IPS-NIHi7 (cell line): Measurements from ENCODE around the gene KIF11.
"Not testable (repeated sequence)": the region's sequence is repeated elsewhere in the genome, so short reads cannot be mapped to it uniquely, and the experiment has no call there.

Experiments
- DNase-seq: peaks from one replicate; pipeline ENCODE4 v3.0.0; 2012; ENCODE audit warnings: mixed read lengths; ENCODE audit errors: extremely low spot score

Gene KIF11

DNA sequence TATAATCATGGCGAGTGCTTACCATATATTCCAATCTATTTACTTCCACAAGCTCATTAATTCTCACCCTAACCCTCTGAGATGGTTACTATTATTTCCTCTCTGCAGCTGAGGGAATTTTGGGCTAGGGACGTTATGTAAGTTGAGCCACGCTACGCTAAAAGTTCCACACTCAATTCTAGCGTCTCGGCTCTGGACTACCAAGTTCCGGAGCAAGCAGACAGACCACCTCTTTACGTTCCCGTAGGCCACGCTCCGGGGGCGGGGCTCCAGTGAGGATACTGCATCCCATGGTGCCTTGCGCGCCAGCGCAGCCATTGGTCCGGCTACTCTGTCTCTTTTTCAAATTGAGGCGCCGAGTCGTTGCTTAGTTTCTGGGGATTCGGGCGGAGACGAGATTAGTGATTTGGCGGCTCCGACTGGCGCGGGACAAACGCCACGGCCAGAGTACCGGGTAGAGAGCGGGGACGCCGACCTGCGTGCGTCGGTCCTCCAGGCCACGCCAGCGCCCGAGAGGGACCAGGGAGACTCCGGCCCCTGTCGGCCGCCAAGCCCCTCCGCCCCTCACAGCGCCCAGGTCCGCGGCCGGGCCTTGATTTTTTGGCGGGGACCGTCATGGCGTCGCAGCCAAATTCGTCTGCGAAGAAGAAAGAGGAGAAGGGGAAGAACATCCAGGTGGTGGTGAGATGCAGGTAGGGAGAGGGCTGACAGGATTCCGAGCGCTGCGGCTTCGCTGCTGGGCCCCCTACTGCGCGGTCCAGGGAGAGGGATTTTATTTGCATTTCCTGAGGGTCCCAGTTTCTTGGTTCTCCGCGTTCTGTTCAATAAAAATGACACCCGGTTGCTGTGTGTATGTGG is at the start of gene KIF11:
Gene KIF11 (plus strand): TSS at position 370 of the 858 bp plus-strand sequence. CDS start 246 bp downstream, at position 616.
- peak; percentile 90 for DNase-seq

DNA sequence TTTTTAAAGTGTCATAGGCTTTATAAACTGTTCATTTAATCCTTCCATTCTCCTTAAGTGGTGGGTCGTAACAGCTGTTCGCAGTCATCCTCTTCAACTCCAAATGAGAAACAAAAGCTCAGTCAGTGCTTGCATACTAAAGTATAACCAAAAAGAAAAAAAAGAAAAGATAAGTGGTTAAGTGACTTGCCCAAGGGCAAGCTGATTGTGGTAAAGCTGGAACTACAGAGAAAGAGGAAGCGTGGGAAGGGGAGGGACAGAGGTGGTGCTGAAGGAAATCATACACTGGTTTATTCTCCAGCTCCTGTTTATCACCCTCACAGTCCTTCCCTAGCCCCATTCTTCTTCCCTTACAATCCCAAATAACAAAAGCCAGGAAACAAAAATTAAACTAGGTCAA is 48.6 kb upstream of the KIF11 start:
- peak; percentile 24 for DNase-seq

DNA sequence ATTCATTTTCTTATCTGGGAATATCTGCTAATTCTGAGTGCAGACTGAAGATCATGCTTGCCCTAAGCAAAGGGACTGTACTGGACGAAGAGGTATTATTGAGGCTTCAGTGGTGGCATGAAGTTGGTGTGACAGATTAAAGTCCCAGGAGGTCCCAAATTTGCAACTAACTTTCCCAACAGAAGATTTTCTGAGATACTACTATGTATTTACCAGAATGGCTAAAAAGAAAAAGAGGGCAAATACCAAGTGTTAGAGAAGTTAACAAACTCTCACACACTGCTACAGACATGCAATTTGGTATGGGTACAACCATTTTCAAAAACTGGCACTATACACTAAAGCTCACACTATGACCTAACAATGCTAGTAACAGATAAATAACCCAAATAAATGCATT is 47.4 kb upstream of the KIF11 start:
- DNase-seq: no peak

DNA sequence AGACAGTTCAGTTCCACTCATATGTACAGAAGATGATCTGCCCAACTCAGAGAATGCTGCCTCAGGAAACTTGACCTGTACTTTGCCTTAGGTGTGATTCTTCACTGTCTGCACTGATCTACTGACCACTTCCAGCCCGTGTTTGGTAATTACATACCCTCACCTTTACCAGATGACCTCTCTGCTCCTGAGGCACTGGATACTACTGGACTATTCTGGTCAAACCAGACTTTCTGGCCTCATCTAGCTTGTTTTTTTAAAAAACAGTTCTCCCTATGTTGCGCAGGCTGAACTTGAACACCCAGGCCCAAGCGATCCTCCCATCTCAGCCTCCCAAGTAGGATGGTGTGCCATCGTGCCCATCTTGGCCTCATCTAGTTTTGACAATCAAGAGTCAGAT is 45.3 kb upstream of the KIF11 start:
- no peak for DNase-seq

DNA sequence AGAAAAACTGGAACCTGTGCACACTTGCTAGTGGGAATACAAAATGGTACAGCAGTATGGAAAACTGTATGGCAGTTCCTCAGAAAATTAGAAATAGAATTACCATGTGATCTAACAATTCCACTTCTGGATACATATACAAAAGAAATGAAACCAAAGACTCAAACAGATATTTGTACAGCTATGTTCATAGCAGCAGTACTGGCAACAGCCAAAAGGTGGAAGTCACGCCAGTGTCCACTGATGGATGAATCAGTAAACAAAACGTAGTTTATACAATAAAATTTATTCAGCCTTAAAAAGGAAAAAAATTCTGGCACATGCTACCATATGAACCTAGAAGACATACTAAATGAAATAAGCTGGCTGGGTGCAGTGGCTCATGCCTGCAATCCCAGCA is 42.0 kb upstream of the KIF11 start:
- DNase-seq: no peak

DNA sequence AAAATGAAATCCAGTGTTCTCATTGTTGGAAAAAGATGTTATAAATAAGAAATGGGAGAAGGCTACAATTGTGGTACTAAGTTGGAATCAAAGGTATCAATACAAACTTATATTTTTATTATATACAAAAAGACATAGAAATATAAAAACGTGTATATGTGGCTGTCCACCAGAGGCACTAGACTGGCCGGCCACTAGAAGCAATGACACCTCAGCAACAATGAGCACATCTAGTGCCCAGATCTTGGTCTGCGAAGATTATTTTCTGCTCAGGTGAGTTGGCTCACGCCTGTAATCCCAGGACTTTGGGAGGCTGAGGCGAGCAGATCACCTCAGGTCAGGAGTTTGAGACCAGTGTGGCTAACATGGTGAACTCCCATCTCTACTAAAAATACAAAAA is 40.6 kb upstream of the KIF11 start:
- no peak for DNase-seq

DNA sequence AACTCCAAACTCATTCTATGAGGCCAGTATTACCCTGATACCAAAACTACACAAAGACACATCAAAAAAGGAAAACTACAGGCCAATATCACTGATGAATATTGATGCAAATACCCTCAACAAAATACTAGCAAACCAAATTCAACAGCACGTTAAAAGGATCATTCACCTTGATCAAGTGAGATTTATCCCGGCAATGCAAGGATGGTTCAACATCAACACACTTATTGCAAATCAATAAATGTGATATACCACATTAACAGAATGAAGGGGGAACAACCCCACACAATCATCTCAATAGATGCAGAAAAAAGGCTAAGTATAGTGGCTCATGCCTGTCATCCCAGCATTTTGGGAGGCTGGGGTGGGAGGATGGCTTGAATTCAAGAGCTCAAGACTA is 39.0 kb upstream of the KIF11 start:
- no peak for DNase-seq

DNA sequence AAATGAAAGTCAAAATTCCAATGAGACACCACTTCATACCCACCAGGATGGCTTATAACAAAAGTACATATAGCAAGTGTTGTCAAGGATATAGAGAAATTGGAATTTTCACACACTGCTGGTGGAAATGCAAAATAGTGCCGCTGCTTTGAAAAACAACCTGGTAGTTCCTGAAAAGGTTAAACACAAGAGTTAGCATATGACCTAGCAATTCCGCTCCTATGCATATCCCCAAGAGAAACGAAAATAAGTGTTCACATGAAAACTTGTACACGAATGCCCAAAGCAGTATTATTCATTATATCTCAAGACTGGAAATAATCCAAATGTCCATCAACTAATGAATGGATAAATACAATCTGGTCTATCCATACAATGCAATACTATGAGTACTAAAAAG is 33.9 kb upstream of the KIF11 start:
- DNase-seq: no peak

DNA sequence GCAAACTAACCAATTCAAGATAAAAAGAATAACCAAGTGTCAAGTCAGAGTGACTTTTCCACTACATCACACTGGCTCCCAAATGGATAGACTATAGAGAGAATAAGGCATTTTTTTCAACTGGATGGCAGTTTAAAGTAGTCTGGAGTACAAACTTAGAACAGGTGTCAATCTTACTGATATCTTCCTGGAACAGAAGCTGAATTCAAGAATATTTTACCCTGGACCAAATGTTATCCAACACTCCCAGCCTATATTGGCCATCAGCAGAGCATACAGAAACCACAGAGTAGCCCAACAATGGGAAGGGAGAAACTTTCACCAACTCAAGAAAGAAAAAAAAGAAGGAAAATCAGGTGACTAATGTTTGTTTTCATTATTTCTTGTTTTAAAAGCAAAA is 30.5 kb upstream of the KIF11 start:
- DNase-seq: no peak

DNA sequence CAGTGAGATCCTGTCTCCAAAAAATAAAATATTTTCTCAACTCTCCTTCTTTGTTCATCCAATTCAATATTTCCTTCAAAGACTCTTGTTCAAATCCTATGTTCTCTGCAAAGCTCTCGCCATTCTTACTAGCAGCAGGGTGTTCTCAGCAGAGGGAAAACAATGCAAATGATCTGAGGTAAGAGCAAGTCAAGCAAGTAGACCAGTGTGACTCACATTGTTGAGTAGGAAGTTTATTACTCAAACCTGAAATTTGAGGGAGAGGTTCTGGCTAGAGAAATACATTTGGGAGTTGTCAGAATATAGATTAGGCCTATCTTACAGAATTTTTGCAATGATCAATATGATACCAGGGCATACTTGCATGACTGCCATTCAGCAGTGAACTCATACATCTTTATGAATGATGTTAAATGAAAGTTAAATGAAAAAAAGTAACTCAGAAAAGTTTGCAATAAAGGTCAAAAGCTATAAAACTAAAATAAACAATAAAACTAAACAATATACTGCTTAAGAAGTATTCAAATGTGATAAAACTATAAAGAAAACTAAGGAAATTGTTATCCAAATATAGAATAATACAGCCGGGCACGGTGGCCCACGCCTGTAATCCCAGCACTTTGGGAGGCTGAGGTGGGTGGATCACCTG is 24.9 kb upstream of the KIF11 start:
- peak; percentile 36 for DNase-seq

DNA sequence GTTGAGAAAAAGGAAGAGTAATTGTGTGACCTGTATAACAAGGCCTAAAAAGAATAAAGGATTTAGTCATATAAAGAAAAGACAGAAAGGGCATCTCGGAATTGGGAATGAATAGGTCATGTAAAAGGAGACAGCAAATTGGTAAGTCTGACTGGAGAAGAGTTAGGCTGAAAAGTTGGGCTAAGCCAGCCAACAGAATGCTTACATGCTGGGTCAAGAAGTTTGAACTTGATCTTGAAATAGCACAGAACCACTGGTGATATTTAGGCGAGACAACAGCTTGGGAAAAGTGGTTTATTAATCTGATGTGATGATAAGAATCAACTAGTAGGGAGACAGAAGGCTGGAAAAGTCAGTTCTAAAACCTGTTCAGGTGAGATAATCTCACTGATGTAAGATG is 23.9 kb upstream of the KIF11 start:
- no peak for DNase-seq

DNA sequence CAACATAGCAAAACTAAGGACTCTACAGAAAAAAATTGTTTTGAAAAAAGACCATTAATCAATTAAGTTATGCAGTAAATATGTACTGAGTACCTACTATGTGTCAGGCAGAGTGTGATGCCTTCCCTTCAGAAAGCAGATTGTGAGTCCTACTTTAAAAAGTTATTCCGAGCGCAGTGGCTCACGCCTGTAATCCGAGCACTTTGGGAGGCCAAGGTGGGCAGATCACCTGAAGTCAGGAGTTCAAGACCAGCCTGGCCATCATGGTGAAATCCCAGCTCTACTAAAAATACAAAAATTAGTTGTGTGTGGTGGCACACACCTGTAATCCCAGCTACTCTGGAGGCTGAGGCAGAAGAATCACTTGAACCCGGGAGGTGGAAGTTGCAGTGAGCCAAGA is 23.3 kb upstream of the KIF11 start:
- DNase-seq: not testable (repeated sequence)

DNA sequence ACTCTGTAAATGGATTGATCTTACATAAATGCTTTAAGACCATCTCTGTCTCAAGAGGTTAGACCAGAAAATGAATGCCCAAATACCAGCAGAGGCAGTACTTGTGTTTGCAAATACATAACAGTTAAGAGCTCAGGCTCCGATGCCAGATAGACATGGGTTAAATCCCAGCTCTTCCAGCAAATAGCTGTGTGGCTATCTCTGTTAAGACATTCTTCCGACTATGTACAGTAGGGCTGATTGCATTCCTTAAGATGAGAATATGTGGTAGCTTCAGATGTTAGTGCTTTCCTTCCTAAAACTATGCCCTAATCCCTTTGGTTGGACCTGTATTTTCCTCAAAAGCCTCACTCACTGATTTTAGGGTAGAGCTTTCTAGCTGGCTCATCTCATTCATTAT is 21.3 kb upstream of the KIF11 start:
- DNase-seq: no peak

DNA sequence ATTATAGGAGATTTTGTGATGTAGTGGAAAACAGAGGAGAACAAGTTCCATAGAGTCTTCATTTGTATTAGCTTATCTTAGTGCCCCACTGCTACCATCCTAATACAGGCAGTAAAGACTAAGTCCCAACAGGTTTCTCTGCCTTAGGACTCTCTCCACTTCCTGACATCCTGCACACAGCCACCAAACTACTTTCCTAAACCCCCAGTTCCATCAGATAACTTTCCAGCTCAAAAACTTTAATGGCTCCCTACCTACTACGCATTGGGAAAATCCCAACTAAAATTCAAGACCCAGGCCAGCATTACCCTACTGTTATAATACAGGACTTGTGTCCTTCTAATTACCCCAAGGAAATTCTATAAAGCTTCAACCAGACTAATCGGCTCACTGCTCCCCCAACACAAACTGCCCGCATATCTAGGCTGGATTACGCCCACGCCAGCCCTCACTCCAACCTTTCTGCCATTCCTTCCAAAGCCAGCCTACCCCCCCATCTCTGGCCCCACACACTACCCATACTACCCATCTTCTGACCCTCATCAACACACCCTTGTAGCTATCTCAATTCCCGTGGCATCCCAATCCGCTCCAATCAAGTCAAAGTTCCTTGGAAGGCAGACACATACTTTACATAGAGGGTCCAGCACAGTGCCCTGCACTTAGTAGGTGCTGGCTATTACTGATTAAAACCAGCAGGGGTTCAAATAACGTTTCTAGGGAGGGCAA is 20.4 kb upstream of the KIF11 start:
- DNase-seq: no peak

DNA sequence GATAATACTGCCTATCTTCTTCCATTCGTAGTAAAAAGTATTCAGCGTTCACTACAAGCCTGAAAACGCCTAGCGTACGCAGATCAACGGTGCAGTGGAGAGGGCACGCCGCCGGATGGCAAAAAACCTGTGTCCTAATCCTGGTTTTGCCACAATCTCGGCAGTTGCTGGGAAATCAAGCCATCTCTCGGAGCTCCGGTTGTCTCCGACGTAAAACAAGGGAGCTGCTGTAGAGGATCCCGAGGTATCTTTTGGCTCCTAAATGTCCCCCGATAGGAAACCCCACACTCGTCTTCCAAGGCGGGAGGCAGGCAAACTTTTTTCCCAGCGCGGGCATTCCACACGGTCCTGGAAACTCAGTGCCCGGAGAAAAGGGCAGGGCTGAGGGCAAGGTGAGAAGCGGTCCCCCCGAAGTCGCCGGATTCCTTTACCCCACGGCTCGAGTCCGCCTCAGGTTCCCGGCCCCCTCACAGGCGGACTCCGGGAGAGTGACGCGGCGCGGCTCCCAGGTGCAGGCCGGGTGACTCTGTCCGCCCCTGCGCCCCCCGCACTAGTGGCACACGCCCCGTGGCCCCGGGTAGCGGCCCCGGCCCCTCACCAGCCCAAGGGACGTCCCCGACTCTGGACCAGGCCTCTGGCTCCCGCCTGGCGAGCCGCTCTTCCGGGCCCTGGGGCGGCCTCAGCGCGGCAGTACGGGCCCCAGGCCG is 19.7 kb upstream of the KIF11 start:
- peak; percentile 32 for DNase-seq

DNA sequence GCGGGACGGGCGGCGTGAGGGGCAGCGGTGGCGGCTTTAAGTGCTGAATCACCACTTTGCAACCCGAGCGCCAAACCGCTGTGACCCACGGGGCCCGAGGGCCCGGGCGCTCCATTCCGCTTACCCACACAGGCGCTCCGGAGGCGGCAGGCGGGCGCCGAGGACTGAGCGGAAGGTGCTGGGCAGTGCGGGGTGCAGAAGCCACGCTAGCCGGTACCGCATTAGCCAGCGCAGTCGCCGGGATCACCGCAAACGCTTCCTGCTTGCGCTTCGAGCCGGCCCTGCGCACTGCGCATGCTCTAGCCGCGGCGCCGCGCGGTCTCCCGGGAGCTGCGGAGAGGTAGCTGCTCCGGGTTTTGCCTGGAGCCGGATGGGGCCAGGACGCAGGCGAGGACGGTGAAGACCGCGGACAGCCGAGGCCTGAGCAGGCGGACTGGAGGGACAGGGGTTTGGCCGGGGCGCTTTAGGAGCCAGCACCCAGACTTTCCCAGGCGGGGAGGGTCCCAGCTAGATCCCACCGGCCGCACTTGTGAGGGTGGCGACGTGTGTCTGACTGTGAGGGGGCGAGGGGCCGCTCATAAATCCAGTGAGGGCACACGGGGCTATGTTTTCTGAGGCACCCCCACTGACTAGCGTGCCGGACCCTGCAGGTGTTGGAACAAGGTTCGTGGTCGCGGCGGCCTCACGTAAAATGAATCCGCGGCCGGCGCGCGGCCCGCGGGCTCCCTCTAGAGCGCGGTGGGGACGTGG is 19.0 kb upstream of the KIF11 start, which contains the start of gene IDE:
Gene IDE (minus strand): TSS at position 296 of the 750 bp plus-strand sequence. CDS start 74 bp downstream, at position 222.
- peak; percentile 93 for DNase-seq

DNA sequence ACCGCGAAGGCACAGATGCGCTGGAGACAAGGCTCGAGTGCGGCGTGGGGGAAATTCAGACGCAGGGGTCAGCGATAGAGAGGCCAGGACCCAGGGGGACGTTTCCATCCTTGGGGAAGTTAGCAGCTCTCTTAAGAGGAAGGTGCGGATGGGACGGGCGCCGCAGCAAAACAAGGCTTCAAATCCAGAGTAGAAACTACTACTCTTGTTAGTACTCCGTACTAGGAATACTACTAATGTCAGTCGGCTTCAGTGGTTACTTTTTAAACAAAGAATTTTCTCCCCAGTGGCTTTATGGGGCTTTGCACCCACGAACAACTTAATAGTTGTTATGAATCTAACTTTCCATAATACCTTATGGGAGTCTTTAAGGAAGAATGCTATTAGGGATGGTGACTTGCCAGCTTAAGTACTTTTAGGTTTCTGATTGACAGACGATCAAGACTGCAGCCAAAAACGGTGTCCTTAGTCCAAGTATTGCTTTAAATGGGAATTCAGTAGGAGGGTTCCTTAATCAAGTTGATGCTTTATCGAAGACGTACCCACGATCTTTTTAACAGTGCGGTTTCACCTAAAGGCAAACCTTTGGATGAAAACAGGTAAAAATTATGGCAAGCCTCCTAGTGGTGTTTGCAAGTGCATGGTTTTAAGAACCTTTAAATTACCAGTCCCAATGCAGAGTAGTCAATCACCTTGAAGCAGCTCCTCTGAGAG is 18.2 kb upstream of the KIF11 start:
- DNase-seq: peak; percentile 73

DNA sequence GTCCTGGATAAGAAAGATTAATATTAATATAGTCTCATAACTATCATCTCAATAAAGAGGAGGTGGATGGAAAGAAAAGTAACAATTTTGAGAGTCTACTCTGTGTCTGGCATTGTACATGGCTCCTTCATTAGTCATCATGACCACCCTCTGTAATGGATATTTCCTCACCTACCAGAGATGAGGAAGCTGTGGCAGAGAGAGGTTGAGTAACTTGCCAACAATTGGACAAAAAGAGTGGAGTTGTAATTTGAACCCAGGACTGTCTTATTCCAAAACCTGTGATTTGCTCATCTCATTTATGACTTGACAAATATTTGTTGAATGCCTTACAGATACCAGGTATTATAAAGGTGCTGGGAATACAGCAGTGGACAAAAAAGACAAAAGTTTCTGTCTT is 17.0 kb upstream of the KIF11 start:
- no peak for DNase-seq

DNA sequence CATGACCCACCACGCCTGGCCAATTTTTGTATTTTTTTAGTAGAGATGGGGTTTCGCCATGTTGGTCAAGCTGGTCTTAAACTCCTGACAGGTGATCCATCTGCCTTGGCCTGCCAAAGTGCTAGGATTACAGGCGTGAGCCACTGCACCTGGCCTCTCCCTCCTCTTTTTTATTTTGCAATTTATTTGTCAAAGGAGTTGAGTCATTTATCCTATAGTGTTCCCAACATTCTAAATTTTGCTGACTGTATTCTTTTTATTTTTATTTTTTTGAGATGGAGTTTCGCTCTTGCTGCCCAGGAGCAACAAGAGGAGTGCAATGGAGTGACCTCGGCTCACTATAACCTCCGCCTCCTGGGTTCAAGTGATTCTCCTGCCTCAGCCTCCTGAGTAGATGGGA is 10.6 kb upstream of the KIF11 start:
- not testable (repeated sequence) for DNase-seq
